Measurements from ENCODE around the gene GPR39. TPM values are rescaled to one million over a fixed set of nuclear protein-coding genes. Genes with fewer than 3 reads are reported as not detected.

Gene GPR39
- total RNA-seq, 2 donors from 2014 or later: 1.9 to 2.7 TPM

GRCh38 chr2:132429351-132429750 lies 12.7 kb downstream of the GPR39 start:
- H3K4me1 ChIP-seq (ENCODE audit: control insufficient read depth in 1 of 2, low read depth in 2 of 2): no peaks in the 10 kb centered on the region
- DNase-seq (ENCODE audit: low spot score) (no peak), ATAC-seq (ENCODE audit: insufficient number of reproducible peaks, low FRiP score, low read depth) (no peak)
- no peaks in the 10 kb centered on the region for H3K36me3 ChIP-seq
- no peaks in the 10 kb centered on the region for H3K9me3 ChIP-seq
- H3K27ac ChIP-seq: no peak overlapping the region
- TF ChIP-seq, protein P1, sequence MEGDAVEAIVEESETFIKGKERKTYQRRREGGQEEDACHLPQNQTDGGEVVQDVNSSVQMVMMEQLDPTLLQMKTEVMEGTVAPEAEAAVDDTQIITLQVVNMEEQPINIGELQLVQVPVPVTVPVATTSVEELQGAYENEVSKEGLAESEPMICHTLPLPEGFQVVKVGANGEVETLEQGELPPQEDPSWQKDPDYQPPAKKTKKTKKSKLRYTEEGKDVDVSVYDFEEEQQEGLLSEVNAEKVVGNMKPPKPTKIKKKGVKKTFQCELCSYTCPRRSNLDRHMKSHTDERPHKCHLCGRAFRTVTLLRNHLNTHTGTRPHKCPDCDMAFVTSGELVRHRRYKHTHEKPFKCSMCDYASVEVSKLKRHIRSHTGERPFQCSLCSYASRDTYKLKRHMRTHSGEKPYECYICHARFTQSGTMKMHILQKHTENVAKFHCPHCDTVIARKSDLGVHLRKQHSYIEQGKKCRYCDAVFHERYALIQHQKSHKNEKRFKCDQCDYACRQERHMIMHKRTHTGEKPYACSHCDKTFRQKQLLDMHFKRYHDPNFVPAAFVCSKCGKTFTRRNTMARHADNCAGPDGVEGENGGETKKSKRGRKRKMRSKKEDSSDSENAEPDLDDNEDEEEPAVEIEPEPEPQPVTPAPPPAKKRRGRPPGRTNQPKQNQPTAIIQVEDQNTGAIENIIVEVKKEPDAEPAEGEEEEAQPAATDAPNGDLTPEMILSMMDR (IDR thresholded peaks at IDR 0.05): no peak
- no peak overlapping the region for H3K4me3 ChIP-seq
- no peaks in the 10 kb centered on the region for H3K27me3 ChIP-seq (replicated peaks; ENCODE audit: insufficient read depth)

DNA sequence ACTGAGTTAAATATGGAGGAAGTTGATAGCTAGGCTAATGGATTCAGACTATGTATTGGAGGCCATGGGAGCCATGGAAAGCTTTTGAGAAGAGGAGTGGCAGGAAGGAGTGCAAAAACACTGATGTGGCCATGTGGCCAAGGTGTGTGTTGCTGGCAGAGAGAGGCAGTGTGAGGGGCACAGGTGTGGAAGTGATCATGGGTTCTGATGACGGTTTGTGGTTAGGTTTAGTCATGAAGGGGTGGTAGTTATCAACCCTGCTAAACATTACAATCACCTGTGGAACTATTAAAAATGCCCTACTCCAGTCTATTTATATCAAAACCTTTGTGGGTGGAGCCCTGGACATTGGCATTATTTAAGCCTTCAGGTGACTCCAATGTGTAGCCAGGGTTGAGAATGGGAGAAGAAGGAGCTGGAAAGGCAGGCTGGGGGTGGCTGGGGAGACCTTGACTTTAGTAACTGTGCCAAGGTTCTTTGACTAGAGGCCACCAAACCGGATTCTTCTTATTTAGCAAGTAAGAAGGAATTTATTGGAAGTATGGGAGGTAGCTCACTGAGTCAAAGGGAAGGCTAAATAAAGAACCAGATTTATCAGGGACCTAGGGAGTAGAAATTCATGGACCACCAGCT lies 13.5 kb downstream of the GPR39 start:
- no peak overlapping the region for H3K4me3 ChIP-seq
- no peaks in the 10 kb centered on the region for H3K9me3 ChIP-seq
- ATAC-seq (ENCODE audit: insufficient number of reproducible peaks, low FRiP score, low read depth) (no peak), DNase-seq (ENCODE audit: low spot score) (no peak)
- TF ChIP-seq, protein P1 (IDR thresholded peaks at IDR 0.05): no peak
- no peaks in the 10 kb centered on the region for H3K4me1 ChIP-seq (ENCODE audit: control insufficient read depth in 1 of 2, low read depth in 2 of 2)
- H3K27me3 ChIP-seq (replicated peaks; ENCODE audit: insufficient read depth): no peaks in the 10 kb centered on the region
- H3K36me3 ChIP-seq: no peaks in the 10 kb centered on the region
- no peak overlapping the region for H3K27ac ChIP-seq

DNA sequence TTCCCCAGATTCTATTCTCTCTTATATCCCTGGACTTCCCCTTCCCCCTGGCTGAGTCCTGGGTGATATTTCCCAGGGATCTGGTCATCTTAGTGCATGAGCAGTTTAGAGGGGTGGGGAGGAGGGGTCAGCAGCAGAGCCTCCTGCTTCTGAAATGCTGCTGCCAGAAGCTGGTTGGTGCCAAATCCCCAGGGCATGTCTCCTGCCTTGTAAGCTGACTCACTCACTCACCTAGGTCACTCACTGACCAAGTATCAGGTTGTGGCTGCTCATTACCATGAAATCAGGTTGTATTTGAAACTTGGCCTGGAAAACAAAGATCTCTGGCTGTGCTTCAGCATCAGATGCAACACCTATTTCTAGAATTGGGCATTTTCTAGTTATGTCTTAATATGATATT lies 14.3 kb downstream of the GPR39 start:
- Histone ChIP-seq H3K4me3 (no peak overlapping the region), H3K4me1 (ENCODE audit: control insufficient read depth in 1 of 2, low read depth in 2 of 2) (no peaks in the 10 kb centered on the region), H3K27me3 (replicated peaks; ENCODE audit: insufficient read depth) (no peaks in the 10 kb centered on the region), H3K9me3 (no peaks in the 10 kb centered on the region), H3K36me3 (no peaks in the 10 kb centered on the region), H3K27ac (no peak overlapping the region)
- DNase-seq (ENCODE audit: low spot score) (no peak), ATAC-seq (ENCODE audit: insufficient number of reproducible peaks, low FRiP score, low read depth) (no peak)
- TF ChIP-seq, protein P1 (IDR thresholded peaks at IDR 0.05): no peak

DNA sequence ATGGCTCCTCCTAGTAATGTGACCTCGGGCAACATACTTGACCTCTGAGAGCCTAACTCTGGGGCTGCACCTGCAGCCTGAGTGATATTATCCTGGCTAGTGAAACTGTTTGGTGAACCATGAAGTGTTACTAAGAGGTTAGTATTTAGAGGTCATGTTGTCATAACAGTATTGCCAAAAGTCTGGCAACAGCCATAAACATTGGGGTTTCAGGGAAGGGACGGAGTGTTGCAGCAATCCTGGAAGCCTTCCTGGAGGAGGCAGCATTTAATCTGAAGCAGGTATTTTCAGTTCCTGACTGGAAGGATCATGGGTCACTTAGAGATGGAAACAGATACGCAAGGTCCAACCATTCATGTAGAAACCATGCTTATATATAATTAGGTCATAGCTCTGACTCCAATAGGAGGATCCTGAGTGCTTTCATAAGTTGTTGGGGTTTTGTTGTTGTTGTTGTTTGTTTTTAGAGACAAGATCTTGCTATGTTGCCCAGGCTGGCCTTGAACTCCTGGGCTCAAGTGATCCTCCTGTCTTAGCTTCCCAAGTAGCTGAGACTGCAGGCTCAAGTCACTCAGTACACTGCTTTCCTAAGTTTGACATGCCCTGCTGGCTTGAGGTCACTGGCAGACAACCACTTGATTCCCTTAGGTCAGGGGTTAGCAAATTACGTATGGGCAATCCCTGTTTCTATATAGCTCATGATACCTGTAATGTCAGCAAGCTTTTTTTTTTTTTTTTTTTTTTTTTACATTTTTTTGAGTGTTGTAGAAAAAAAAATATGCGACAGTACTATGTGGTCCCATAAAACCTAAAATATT lies 21.5 kb downstream of the GPR39 start:
- Histone ChIP-seq H3K4me1 (ENCODE audit: control insufficient read depth in 1 of 2, low read depth in 2 of 2) (no peaks in the 10 kb centered on the region), H3K27ac (no peak overlapping the region), H3K27me3 (replicated peaks; ENCODE audit: insufficient read depth) (no peaks in the 10 kb centered on the region), H3K36me3 (no peaks in the 10 kb centered on the region), H3K4me3 (no peak overlapping the region), H3K9me3 (no peaks in the 10 kb centered on the region)
- ATAC-seq (ENCODE audit: insufficient number of reproducible peaks, low FRiP score, low read depth) (no peak), DNase-seq (ENCODE audit: low spot score) (no peak)
- TF ChIP-seq, protein P1 (IDR thresholded peaks at IDR 0.05): no peak

DNA sequence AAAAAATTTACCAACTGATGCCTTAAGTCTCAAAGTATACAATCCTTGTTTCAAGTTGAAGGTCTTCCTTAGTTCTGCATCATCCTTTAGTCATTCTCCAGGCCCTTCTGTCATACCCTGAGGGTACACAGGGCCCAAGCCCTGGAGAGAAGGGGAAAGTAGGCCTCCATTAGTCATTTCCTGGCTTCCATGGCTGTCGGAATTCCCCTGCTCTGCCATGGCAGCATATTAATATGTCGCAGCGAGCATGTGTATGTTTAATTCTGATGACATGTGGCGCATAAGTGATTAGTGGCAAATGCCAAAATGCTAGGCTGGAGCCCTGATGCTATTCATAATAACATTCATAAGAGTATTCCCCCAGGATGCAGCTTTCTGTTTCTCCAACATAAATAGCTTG lies 22.1 kb downstream of the GPR39 start:
- ATAC-seq (ENCODE audit: insufficient number of reproducible peaks, low FRiP score, low read depth): no peak
- Histone ChIP-seq H3K9me3 (no peaks in the 10 kb centered on the region), H3K27ac (no peak overlapping the region), H3K4me1 (ENCODE audit: control insufficient read depth in 1 of 2, low read depth in 2 of 2) (no peaks in the 10 kb centered on the region), H3K27me3 (replicated peaks; ENCODE audit: insufficient read depth) (no peaks in the 10 kb centered on the region), H3K36me3 (no peaks in the 10 kb centered on the region), H3K4me3 (no peak overlapping the region)
- no peak for DNase-seq (ENCODE audit: low spot score)
- TF ChIP-seq, protein P1 (IDR thresholded peaks at IDR 0.05): no peak
